COLO668 (cell line): ENCODE results near the gene OSBPL3.

Experiments
- DNase-seq: peaks from one replicate; lab custom pipeline; 2025; ENCODE audit not compliant: unreplicated experiment; lab: John Stamatoyannopoulos, UW

The OSBPL3 gene

GRCh38 chr7:24981171-24981951 lies 1.4 kb upstream of the OSBPL3 start:
- peak; percentile 76 for DNase-seq

- peak; percentile 68 for DNase-seq
Observed at GRCh38 chr7:24980534-24981170, 674 bp upstream of the OSBPL3 start.

- peak; percentile 92 for DNase-seq
Observed at GRCh38 chr7:24979470-24979862, 512 bp downstream of the OSBPL3 start.

GRCh38 chr7:24978843-24979469 lies 1.0 kb downstream of the OSBPL3 start:
- DNase-seq: peak; percentile 32

- DNase-seq: no peak
Observed at GRCh38 chr7:24975644-24976260, 4.2 kb downstream of the OSBPL3 start.

- no peak for DNase-seq
Observed at GRCh38 chr7:24975172-24975571, 4.8 kb downstream of the OSBPL3 start.

- DNase-seq: no peak
Observed at GRCh38 chr7:24974026-24974832, 5.7 kb downstream of the OSBPL3 start.

- DNase-seq: no peak
Observed at GRCh38 chr7:24972991-24973390, 7.0 kb downstream of the OSBPL3 start.

- DNase-seq: no peak
Observed at GRCh38 chr7:24972166-24972477, 7.9 kb downstream of the OSBPL3 start.

GRCh38 chr7:24971333-24972165 lies 8.4 kb downstream of the OSBPL3 start:
- peak; percentile 38 for DNase-seq

- DNase-seq: no peak
Observed at GRCh38 chr7:24970676-24971075, 9.3 kb downstream of the OSBPL3 start.

GRCh38 chr7:24968165-24968564 lies 11.8 kb downstream of the OSBPL3 start:
- DNase-seq: no peak

GRCh38 chr7:24967696-24968095 lies 12.3 kb downstream of the OSBPL3 start:
- DNase-seq: no peak

- DNase-seq: no peak
Observed at GRCh38 chr7:24966802-24967201, 13.2 kb downstream of the OSBPL3 start.

GRCh38 chr7:24965831-24966708 lies 13.9 kb downstream of the OSBPL3 start:
- DNase-seq: peak; percentile 61

- no peak for DNase-seq
Observed at GRCh38 chr7:24964191-24964590, 15.8 kb downstream of the OSBPL3 start.

GRCh38 chr7:24963218-24963617 lies 16.8 kb downstream of the OSBPL3 start:
- no peak for DNase-seq

- no peak for DNase-seq
Observed at GRCh38 chr7:24962418-24962962, 17.5 kb downstream of the OSBPL3 start.
